NCI-H510A treated with DMSO at 0.1 percent for 48 hours (cell line): ENCODE data around the gene HMCN2.

Source experiments
- DNase-seq: peaks from one replicate; lab custom pipeline; 2025; lab: John Stamatoyannopoulos, UW

The HMCN2 gene

GRCh38 chr9:130265431-130266235 is at the start of gene HMCN2:
Gene HMCN2 (plus strand): TSS chr9:130265760. CDS start chr9:130265879, 119 bp downstream.
- DNase-seq, result no peak

GRCh38 chr9:130217838-130218237 is 47.7 kb upstream of the HMCN2 start:
- DNase-seq, result no peak

- no peak for DNase-seq
Observed at GRCh38 chr9:130219661-130220096, 45.9 kb upstream of the HMCN2 start.

- no peak for DNase-seq
Observed at GRCh38 chr9:130220352-130220751, 45.2 kb upstream of the HMCN2 start.

- DNase-seq, result no peak
Observed at GRCh38 chr9:130222833-130223232, 42.7 kb upstream of the HMCN2 start.

GRCh38 chr9:130225071-130225470 is 40.5 kb upstream of the HMCN2 start:
- DNase-seq, result no peak

- DNase-seq, result no peak
Observed at GRCh38 chr9:130225586-130225985, 40.0 kb upstream of the HMCN2 start.

- no peak for DNase-seq
Observed at GRCh38 chr9:130226112-130226511, 39.4 kb upstream of the HMCN2 start.

- DNase-seq, result no peak
Observed at GRCh38 chr9:130227833-130228232, 37.7 kb upstream of the HMCN2 start.

- DNase-seq, result no peak
Observed at GRCh38 chr9:130229759-130230158, 35.8 kb upstream of the HMCN2 start.

- DNase-seq, result no peak
Observed at GRCh38 chr9:130230631-130231030, 34.9 kb upstream of the HMCN2 start.

- DNase-seq, result no peak
Observed at GRCh38 chr9:130232899-130233586, 32.5 kb upstream of the HMCN2 start.

GRCh38 chr9:130233587-130233945 is 32.0 kb upstream of the HMCN2 start:
- no peak for DNase-seq

- DNase-seq, result no peak
Observed at GRCh38 chr9:130234340-130235260, 31.0 kb upstream of the HMCN2 start.

- peak; percentile 54 for DNase-seq
Observed at GRCh38 chr9:130235558-130236435, 29.8 kb upstream of the HMCN2 start.

- no peak for DNase-seq
Observed at GRCh38 chr9:130236436-130236985, 29.0 kb upstream of the HMCN2 start.

GRCh38 chr9:130237076-130237475 is 28.5 kb upstream of the HMCN2 start:
- peak; percentile 7 for DNase-seq

- DNase-seq, result peak; percentile 87
Observed at GRCh38 chr9:130237763-130238524, 27.6 kb upstream of the HMCN2 start.

GRCh38 chr9:130239363-130239695 is 26.2 kb upstream of the HMCN2 start:
- DNase-seq, result no peak

- no peak for DNase-seq
Observed at GRCh38 chr9:130239741-130240241, 25.8 kb upstream of the HMCN2 start.
